HG03045 (cell line): ENCODE measurements around the gene IGHMBP2.

Experiments used
- ATAC-seq: cut with Tn5 transposase; IDR thresholded peaks from one replicate; pipeline ENCODE4 v1.9.1; 2021; ENCODE audit warnings: mild to moderate bottlenecking, moderate library complexity; ENCODE audit not compliant: unreplicated experiment

The IGHMBP2 gene

DNA sequence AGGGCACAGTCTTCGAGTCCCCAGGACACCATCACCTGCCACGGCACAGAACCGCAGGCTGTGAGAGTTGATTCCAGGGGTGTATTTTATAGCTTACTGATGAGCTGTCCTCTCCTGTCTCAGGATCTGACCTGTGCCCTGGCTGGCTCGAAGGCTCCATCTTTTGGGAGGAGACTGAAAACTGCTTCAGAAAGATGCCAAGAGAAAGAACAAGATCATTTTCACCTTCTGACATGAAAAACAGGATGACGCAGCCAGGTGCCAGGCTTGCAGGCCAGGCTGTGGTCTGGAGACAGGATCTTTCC is 74.9 kb downstream of the IGHMBP2 start:
- ATAC-seq: no peak

DNA sequence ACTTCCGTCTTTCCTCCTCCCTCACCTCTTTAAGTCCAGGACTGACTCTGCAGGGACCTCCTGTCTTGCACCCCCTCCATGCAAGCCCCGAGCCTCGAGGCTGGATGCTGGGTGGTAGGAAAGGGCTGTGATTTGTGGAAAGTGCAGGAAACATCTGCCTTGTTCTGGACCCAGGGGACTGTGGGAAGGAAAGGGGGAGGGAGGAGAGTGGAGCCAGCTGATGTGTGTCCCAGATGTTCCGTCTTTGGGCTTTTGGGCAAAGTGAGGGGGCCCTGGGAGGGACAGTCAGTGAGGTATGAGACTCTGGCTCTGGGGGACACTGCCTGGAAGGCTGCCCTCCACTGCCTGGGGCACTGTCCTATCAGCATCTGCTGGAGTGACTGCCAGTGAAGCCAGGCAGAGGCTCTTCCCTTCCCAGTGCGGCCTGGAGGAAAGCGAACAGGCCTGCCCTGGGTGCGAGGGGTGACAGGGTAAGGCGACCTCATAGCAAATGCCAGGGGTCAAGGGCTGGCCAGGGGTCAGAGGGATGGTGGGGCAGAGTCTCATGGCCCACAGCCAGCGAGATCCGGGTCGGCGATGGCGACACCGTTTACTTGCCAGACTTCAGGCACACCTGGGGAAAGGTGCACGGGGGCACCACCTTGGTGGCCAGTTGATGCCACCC is 75.4 kb downstream of the IGHMBP2 start:
- ATAC-seq: no peak

DNA sequence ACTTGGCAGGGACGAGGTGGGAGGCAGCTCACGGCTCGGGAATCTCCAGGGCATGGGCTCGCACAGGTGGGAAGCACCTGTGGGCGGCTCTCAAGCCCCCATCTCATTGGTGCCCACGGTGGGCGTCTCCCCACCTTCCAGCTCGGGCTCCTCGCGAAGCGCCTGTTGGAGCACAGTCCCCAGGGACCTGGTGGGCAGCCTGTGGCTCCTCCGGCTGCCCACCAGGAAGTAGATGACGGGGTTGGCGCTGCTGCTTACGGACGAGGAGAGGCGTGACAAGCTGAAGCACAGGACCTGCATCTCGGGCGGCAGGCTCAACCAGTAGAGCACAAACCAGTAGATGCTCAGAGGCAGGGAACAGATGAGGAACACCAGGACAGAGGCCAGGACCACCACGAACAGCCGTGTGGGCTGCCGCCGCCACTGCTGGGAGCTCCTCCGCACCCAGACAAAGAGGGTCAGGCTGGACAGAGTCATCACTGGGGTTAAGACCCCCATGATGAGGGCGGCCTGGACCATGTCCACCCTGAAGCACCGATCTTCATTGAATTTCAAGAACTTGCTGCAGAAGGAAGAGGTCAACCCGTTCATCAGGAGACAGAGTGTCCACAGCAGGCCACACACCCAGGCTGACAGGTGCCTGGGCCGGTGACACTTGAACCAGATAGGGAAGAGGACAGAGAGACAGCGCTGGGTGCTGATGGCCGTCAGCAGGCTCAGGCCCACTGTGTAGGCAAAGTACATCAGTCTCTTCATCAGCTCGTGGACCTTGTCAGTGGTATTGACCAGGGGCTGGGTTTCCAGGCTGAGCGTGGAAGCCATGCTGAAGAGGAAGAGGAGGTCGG is 76.5 kb downstream of the IGHMBP2 start:
- ATAC-seq: no peak

DNA sequence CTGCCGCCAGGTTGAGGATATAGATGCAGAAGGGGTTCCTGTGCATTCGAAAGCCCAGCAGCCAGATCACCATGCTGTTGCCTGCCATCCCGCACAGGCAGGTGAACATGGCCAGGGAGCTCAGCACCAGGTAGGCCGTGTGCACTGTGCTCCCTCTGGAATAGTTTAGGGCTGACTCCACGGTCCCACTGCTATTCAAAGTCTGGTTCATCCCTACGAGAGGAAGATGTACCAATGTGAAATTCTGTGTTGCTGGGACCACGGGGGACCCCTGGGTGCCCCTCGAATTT is 77.0 kb downstream of the IGHMBP2 start, which contains the start of gene MRGPRD:
MRGPRD (minus strand) TSS at position 211 of the 290 bp plus-strand sequence; CDS start at position 211, 0 bp downstream.
- no peak for ATAC-seq

DNA sequence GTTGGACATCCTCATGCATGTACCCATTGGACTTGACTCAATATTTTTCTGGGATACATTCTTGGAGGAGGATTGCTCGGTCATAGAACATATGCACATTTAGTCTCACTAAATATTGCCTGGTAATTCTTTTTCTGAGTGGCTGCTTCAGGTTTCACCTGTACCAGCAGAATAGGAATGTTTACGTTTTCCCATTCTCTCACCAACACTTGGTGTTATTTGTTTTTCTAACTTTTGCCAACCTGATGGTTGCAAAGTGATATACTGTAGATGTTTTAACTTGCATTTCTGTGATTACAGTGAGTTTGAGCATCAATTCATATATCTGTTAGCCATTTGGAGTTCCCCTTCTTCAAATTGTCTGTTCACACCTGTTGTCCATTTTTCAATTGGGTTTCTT is 78.4 kb downstream of the IGHMBP2 start:
- ATAC-seq: no peak

DNA sequence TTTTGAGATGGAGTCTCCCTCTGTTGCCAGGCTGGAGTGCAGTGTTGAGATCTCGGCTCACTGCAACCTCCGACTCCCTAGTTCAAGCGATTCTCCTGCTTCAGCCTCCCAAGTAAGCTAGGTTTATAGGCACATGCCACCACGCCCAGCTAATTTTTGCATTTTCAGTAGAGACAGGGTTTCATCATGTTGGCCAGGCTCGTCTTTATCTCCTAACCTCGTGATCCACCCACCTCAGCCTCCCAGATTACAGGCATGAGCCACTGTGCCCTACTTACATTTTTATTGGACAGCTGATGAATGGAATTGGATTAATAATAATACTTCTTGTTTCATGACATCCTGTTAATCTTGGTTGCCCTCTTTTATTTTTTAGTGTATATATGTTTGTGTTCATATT is 80.1 kb downstream of the IGHMBP2 start:
- ATAC-seq: no peak

DNA sequence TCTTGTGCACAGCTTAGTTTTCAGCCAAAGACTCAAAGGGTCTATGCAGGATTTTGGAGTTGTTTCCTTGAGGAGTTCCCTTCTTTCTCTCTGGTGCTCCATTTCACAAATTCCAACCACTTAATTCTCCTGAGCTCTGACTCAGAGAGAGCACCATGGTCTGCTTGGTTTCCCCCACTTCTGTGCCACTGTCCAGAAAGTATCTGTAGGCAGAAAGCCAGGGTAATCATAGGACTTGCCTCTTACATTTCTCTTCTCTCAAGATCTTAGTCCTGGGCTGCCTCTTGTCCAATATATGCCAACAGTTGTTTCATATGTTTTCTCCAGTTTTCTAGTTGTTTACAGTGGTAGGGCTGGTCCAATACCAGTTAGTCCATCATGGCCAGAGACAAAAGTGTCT is 83.5 kb downstream of the IGHMBP2 start:
- ATAC-seq: no peak

DNA sequence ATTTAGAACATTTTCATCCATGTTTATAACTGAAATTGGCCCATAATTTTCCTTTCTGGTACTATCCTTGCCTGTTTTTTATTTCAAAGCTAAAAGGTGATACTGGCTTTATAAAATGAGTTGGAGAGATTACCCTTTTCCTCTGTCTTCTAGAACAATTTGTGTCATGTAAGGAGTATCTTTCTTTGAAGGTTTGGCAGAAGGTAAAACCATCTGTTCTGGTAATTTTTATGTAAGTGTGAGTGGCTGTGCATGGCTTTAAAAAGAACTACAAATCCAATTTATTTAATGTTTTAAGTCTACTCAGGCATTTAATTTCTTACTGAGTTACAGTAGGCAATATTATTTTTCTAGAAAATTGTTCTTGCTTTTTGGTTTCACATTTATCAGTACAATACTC is 84.8 kb downstream of the IGHMBP2 start:
- ATAC-seq: no peak
